Activated T-helper 17 cell treated with anti-CD3 and anti-CD28 coated beads, Interleukin-2, amount 50 U/mL, for 72 hours (primary cell): ENCODE data around the gene GXYLT1. TPM values are rescaled to one million over a fixed set of nuclear protein-coding genes. Genes with fewer than 3 reads are reported as not detected.
"Not testable (repeated sequence)": the region's sequence is repeated elsewhere in the genome, so short reads cannot be mapped to it uniquely, and the experiment has no call there.

ENCODE experiments used
- ATAC-seq: fragments of 150-1000 bp; cut with Tn5 transposase; replicated peaks from 2 replicates; pipeline ENCODE4 v1.10.0; 2021; ENCODE audit warnings: mild to moderate bottlenecking, moderate library complexity
- H3K27ac Mint-ChIP-seq: one replicate; pipeline ENCODE4 v1.8.0; 2022; ENCODE audit warnings: mixed read lengths
- H3K27me3 Mint-ChIP-seq: one replicate; pipeline ENCODE4 v1.8.0; 2022; ENCODE audit warnings: mixed read lengths
- H3K36me3 Mint-ChIP-seq: one replicate; pipeline ENCODE4 v1.8.0; 2022; ENCODE audit warnings: low read depth, mild to moderate bottlenecking, mixed read lengths
- H3K4me1 Mint-ChIP-seq: one replicate; pipeline ENCODE4 v1.8.0; 2022; ENCODE audit warnings: mixed read lengths
- H3K4me3 Mint-ChIP-seq: one replicate; pipeline ENCODE4 v1.8.0; 2022; ENCODE audit warnings: mild to moderate bottlenecking, mixed read lengths
- H3K9me3 Mint-ChIP-seq: one replicate; pipeline ENCODE4 v1.8.0; 2022; ENCODE audit warnings: mixed read lengths
- total RNA-seq, 2 donors: library from RNA; stranded (reverse); gene quantifications; one replicate each; pipeline ENCODE4 v1.2.3, GENCODE V29; 2022

The GXYLT1 gene
- total RNA-seq, 2 donors from 2014 or later, result 7.3 to 11.5 TPM

GRCh38 chr12:42097971-42098370, 46.7 kb downstream of the GXYLT1 start:
- Mint-ChIP-seq H3K4me3 (peak overlapping the region; percentile 76), H3K9me3 (no peaks in the 10 kb centered on the region), H3K36me3 (peaks cover 28% of the 10 kb centered on the region), H3K27me3 (no peaks in the 10 kb centered on the region), H3K27ac (peak overlapping the region; percentile 85), H3K4me1 (peaks cover 25% of the 10 kb centered on the region)
- peak; percentile 82 for ATAC-seq

- Mint-ChIP-seq H3K27ac (no peak overlapping the region), H3K4me3 (no peak overlapping the region), H3K4me1 (peaks cover 36% of the 10 kb centered on the region)
Measured at GRCh38 chr12:42094277-42094676, 50.4 kb downstream of the GXYLT1 start.

GRCh38 chr12:42091769-42092168, 52.9 kb downstream of the GXYLT1 start:
- Mint-ChIP-seq H3K9me3 (no peaks in the 10 kb centered on the region), H3K36me3 (peaks cover 61% of the 10 kb centered on the region), H3K4me3 (no peak overlapping the region), H3K27me3 (no peaks in the 10 kb centered on the region), H3K4me1 (peaks cover 26% of the 10 kb centered on the region), H3K27ac (peak overlapping the region; percentile 0)
- no peak for ATAC-seq

More at GRCh38 chr12:42094277-42094676, 50.4 kb downstream of the GXYLT1 start:
- Mint-ChIP-seq H3K36me3 (peaks cover 50% of the 10 kb centered on the region), H3K9me3 (no peaks in the 10 kb centered on the region), H3K27me3 (no peaks in the 10 kb centered on the region)
- peak; percentile 90 for ATAC-seq

DNA sequence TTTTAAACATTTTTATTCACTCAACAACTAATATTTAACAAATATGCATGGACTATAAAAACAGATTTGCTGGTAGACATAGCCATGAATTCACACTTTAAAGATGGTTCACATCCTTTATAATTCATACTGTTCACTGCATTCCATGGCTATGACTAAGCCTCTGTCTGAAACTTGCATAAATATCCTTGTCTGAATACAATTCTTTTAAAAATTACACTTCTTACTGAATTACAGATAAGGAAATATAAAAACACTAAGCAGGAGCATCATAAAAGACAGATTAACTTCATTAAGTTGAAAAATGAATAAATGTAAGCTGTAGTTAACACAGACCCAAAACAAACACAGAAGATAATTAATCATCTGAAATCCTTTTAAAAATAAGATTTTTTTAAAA, 53.8 kb downstream of the GXYLT1 start:
- Mint-ChIP-seq H3K27ac (no peak overlapping the region), H3K4me3 (no peak overlapping the region), H3K27me3 (no peaks in the 10 kb centered on the region), H3K36me3 (peaks cover 54% of the 10 kb centered on the region), H3K9me3 (no peaks in the 10 kb centered on the region), H3K4me1 (peaks cover 17% of the 10 kb centered on the region)
- no peak for ATAC-seq

DNA sequence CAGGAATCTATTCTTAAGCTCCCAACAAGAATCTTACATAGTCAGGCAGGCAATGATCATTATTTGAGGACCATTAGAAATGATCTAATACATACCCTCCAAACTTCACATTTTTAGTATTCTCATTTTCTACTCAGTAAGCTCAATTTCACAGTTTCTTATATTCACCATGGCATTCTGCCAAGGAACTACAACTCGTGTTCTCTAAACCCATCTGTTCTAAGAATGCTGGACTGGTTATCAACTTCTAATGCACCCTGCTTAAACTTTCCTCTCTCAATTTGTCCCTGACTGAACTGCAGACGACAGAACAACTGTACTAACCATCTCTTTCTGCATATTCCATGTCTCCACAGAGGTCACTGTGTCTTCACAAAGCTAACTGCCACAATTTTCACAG, 58.6 kb downstream of the GXYLT1 start:
- H3K4me1 Mint-ChIP-seq, result peaks cover 5% of the 10 kb centered on the region
- H3K4me3 Mint-ChIP-seq, result no peak overlapping the region
- no peaks in the 10 kb centered on the region for H3K9me3 Mint-ChIP-seq
- no peaks in the 10 kb centered on the region for H3K27me3 Mint-ChIP-seq
- ATAC-seq, result no peak
- no peak overlapping the region for H3K27ac Mint-ChIP-seq
- peaks cover 58% of the 10 kb centered on the region for H3K36me3 Mint-ChIP-seq

GRCh38 chr12:42085594-42085993, 59.1 kb downstream of the GXYLT1 start:
- Mint-ChIP-seq H3K36me3 (peaks cover 58% of the 10 kb centered on the region), H3K27ac (no peak overlapping the region), H3K27me3 (no peaks in the 10 kb centered on the region), H3K4me1 (peaks cover 5% of the 10 kb centered on the region), H3K9me3 (no peaks in the 10 kb centered on the region), H3K4me3 (no peak overlapping the region)
- ATAC-seq, result no peak

DNA sequence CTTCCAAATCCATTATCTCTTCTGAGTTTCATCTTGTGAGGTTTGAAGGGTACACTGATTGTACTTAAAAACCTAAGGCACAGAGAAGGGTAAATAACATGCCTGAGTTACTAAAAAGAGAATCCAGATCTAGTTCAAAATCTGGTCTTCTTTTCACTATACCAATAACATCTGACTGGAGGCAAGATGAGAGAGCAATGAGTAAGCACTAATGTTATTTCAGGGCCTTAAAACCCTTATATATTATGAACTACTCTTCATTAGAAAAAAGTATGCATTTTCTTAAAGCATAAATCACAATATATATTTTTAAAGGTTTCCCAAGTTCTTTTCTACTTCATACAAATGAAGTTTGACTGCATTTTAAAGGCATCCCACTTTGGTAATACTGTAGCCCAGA, 60.2 kb downstream of the GXYLT1 start:
- H3K9me3 Mint-ChIP-seq, result no peaks in the 10 kb centered on the region
- H3K4me1 Mint-ChIP-seq, result no peaks in the 10 kb centered on the region
- H3K36me3 Mint-ChIP-seq, result peaks cover 48% of the 10 kb centered on the region
- H3K4me3 Mint-ChIP-seq, result no peak overlapping the region
- ATAC-seq, result no peak
- no peaks in the 10 kb centered on the region for H3K27me3 Mint-ChIP-seq
- no peak overlapping the region for H3K27ac Mint-ChIP-seq

DNA sequence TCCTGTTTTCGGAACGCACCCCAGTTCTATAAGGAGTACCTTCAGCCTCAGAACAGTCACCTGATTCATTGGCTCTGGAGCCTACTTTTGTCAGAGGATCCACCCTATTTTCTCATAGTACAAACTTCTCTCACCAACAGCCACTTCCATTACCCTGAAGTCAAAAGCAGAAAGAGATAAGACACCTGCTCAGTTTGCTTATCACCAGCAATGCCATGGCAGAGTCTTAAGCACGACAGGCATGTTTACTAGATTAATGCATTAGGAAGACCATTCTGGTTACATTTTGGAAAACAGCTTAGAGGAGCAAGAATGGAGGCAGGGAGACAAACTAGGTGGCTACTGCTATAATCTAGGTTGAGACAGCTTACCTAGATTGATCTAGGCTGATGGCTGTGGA, 67.7 kb downstream of the GXYLT1 start:
- no peak for ATAC-seq
- Mint-ChIP-seq H3K4me3 (no peak overlapping the region), H3K36me3 (peaks cover 6% of the 10 kb centered on the region), H3K27ac (no peak overlapping the region), H3K9me3 (peaks cover 5% of the 10 kb centered on the region), H3K4me1 (no peaks in the 10 kb centered on the region), H3K27me3 (no peaks in the 10 kb centered on the region)

GRCh38 chr12:42070036-42070435, 74.6 kb downstream of the GXYLT1 start:
- Mint-ChIP-seq H3K9me3 (peaks cover 5% of the 10 kb centered on the region), H3K27ac (no peak overlapping the region), H3K27me3 (no peaks in the 10 kb centered on the region), H3K36me3 (no peaks in the 10 kb centered on the region), H3K4me3 (no peak overlapping the region), H3K4me1 (no peaks in the 10 kb centered on the region)
- no peak for ATAC-seq

- Mint-ChIP-seq H3K27me3 (peaks cover 19% of the 10 kb centered on the region), H3K36me3 (no peaks in the 10 kb centered on the region), H3K27ac (no peak overlapping the region), H3K4me1 (no peaks in the 10 kb centered on the region), H3K4me3 (no peak overlapping the region), H3K9me3 (peaks cover 2% of the 10 kb centered on the region)
- no peak for ATAC-seq
Measured at GRCh38 chr12:42059127-42059526, 85.5 kb downstream of the GXYLT1 start.

DNA sequence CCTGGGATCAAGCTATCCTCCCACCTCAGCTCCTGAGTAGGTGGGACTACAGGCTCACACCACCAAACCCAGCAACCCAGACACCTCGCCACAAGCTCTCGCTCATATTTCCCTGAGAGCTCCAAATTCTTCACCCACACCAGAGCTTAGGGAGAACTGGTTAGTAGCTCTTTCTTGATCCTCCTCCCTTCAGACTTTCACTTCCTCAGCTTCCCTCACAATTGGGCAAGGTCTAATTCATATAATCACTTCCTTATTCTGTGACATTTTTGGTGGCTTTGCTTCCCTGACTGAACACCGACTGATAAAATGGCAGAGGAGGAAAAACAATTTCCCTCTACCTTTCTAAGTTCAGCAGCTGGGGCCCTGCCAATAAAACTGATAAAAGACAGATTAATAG, 88.5 kb downstream of the GXYLT1 start:
- H3K27ac Mint-ChIP-seq, result no peak overlapping the region
- no peak for ATAC-seq
- no peak overlapping the region for H3K4me3 Mint-ChIP-seq
- no peaks in the 10 kb centered on the region for H3K9me3 Mint-ChIP-seq
- no peaks in the 10 kb centered on the region for H3K36me3 Mint-ChIP-seq
- no peaks in the 10 kb centered on the region for H3K4me1 Mint-ChIP-seq
- H3K27me3 Mint-ChIP-seq, result peaks cover 27% of the 10 kb centered on the region

- Mint-ChIP-seq H3K27me3 (peaks cover 33% of the 10 kb centered on the region), H3K9me3 (no peaks in the 10 kb centered on the region), H3K4me3 (no peak overlapping the region), H3K27ac (no peak overlapping the region), H3K36me3 (no peaks in the 10 kb centered on the region), H3K4me1 (no peaks in the 10 kb centered on the region)
- no peak for ATAC-seq
Measured at GRCh38 chr12:42053456-42053855, 91.2 kb downstream of the GXYLT1 start.

GRCh38 chr12:42048980-42049379, 95.7 kb downstream of the GXYLT1 start:
- not testable (repeated sequence) for H3K4me1 Mint-ChIP-seq, H3K36me3 Mint-ChIP-seq, H3K9me3 Mint-ChIP-seq, ATAC-seq, H3K4me3 Mint-ChIP-seq, H3K27ac Mint-ChIP-seq
- peaks cover 13% of the 10 kb centered on the region for H3K27me3 Mint-ChIP-seq

DNA sequence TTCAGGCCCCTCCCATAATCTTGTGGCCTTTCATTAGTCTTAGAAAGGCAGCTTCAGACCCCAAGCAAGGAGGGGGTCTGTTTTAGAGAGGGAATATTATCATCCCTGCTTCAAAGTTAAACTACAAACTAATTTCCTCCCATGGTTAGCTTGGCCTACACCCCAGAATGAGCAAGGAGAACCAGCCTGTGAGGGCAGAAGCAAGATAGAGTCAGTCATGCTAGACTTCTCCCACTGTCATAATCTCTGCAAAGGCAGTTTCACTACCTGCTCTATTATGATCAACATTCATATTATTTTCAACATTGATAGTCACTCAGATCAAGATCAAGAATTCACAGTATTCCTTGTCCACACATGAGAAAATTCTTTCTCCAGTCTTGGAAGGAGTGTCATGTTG, 105.1 kb downstream of the GXYLT1 start:
- Mint-ChIP-seq H3K27me3 (peaks cover 13% of the 10 kb centered on the region), H3K9me3 (no peaks in the 10 kb centered on the region), H3K36me3 (no peaks in the 10 kb centered on the region), H3K4me1 (no peaks in the 10 kb centered on the region), H3K27ac (no peak overlapping the region), H3K4me3 (no peak overlapping the region)
- no peak for ATAC-seq

- no peaks in the 10 kb centered on the region for H3K9me3 Mint-ChIP-seq
Measured at GRCh38 chr12:42039176-42039575, 105.5 kb downstream of the GXYLT1 start.

More at GRCh38 chr12:42039176-42039575, 105.5 kb downstream of the GXYLT1 start:
- Mint-ChIP-seq H3K4me3 (no peak overlapping the region), H3K4me1 (no peaks in the 10 kb centered on the region), H3K27me3 (peaks cover 13% of the 10 kb centered on the region), H3K36me3 (no peaks in the 10 kb centered on the region), H3K27ac (no peak overlapping the region)
- no peak for ATAC-seq
